ENCODE measurements around the gene DOHH. TPM values are rescaled to one million over a fixed set of nuclear protein-coding genes. Genes with fewer than 3 reads are reported as not detected.
"Not testable (repeated sequence)": the region's sequence is repeated elsewhere in the genome, so short reads cannot be mapped to it uniquely, and the experiment has no call there.

DOHH gene
- total RNA-seq, 1 donor from 2014 or later = 15.8 TPM

DNA sequence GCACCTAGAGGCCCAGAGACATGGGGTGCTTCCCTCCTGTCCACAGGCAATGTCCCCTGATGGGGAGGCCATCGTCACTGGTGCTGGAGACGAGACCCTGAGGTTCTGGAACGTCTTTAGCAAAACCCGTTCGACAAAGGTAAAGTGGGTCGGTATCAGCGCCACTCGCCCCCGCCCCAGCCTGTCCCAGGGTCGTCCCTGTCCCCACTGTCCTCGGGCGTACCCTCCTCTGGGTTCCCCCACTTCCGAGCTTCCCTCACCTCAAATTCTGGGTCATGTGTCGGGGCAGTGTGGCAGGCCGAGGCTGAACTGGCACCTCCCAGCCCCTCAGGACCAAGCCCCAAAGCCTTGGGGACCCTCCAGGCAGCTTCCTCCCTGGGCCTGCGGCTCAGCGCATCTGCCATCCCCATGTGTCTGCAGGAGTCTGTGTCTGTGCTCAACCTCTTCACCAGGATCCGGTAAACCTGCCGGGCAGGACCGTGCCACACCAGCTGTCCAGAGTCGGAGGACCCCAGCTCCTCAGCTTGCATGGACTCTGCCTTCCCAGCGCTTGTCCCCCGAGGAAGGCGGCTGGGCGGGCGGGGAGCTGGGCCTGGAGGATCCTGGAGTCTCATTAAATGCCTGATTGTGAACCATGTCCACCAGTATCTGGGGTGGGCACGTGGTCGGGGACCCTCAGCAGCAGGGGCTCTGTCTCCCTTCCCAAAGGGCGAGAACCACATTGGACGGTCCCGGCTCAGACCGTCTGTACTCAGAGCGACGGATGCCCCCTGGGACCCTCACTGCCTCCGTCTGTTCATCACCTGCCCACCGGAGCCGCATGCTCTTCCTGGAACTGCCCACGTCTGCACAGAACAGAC, 34.1 kb upstream of the DOHH start:
- no peak for DNase-seq

DNA sequence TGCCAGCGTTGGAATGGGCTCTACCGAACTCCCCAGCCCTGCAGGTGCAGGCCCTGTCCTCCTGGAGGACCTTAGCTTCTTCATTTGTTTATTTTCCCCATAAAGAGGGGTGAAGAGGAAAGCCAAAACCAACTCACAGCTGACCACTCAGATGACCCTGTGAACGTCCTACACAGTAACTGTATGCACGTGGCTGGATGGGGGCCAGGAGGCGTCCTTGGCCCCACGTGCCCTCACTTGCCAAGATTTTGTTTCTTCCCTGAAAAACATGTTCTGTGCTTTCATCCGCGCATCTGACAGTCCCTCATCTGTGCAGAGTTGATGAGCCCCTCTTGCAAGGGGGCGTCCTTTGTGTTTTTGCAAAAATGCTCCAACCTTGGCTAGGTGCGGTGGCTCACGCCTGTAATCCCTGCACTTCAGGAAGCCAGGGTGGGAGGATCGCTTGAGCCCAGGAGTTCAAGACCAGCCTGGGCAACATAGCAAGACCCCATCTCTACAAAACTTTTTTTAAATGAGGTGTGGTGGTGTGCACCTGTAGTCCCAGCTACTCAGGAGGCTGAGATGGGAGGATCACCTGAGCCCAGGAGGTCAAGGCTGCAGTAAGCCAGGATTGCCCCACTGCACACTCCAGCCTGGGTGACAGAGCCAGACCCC, 33.2 kb upstream of the DOHH start:
- no peak for DNase-seq

DNA sequence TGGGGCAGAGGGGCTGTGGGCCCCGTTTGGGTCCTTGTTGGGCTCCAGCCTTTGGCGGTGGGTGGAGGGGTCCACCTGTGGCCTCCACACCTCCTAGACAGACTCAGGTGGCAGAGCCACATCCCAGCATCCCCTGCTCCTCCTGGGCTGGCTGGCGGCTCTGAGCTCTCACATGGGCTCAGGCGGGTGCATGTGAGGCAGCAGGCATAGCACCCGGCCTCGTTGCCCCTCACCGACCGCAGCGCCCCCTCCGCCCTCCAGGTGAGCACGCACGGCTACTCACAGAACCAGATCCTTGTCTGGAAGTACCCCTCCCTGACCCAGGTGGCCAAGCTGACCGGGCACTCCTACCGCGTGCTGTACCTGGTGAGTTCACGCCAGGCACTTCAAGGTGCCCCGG, 32.6 kb upstream of the DOHH start:
- no peak for DNase-seq

DNA sequence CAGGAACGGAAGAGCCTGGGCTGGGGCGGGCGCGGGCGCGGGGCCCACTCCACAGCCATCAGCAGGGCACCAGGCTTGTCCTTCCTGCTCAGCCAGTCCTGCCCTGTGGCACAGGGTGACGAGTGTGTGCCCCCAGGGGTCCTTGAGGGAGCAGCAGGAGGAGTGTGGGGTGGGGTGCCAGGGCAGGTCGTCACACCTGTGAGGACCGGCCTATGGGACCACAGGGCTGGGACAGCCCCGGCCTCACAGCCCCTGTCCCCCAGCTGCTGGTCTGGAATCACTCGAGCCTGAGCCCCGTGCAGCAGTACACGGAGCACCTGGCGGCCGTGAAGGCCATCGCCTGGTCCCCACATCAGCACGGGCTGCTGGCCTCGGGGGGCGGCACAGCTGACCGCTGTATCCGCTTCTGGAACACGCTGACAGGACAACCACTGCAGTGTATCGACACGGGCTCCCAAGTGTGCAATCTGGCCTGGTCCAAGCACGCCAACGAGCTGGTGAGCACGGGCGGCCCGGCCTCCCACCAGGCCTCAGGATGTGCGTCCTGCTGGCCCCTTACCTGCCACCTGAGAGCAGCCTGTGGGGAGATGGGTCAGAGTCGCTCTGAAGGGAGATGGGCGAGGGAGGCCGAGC, 31.8 kb upstream of the DOHH start:
- DNase-seq = no peak

DNA sequence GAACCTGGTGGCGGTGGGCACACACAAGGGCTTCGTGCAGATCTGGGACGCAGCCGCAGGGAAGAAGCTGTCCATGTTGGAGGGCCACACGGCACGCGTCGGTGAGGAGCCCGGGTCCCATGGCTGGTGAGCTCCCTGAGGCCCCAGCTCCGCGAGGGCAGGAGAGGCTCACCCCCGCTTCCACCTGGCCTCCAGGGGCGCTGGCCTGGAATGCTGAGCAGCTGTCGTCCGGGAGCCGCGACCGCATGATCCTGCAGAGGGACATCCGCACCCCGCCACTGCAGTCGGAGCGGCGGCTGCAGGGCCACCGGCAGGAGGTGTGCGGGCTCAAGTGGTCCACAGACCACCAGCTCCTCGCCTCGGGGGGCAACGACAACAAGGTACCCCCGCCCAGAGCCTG, 31.2 kb upstream of the DOHH start:
- no peak for DNase-seq

DNA sequence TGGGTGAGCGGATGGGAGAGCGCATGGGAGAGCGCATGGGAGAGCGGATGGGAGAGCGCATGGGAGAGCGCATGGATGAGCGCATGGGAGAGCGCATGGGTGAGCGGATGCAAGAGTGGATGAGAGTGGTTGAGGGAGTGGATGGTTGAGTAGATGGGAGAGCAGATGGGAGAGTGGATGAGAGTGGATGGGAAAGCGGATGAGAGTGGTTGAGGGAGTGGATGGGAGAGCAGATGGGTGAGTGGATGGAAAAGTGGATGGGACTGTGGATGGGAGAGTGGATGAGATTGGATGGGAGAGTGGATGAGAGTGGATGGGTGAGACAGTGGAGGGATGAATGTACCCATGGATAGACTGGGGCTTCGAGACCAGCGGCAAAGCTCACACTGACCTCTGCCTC, 29.9 kb upstream of the DOHH start:
- DNase-seq = no peak

DNA sequence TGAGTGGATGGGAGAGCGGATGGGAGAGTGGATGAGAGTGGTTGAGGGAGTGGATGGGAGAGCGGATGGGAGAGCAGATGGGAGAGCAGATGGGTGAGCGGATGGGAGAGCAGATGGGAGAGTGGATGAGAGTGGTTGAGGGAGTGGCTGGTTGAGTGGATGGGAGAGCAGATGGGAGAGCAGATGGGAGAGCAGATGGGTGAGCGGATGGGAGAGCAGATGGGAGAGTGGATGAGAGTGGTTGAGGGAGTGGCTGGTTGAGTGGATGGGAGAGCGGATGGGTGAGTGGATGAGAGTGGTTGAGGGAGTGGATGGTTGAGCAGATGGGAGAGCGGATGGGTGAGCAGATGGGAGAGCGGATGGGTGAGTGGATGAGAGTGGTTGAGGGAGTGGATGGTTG, 28.8 kb upstream of the DOHH start:
- DNase-seq = not testable (repeated sequence)

DNA sequence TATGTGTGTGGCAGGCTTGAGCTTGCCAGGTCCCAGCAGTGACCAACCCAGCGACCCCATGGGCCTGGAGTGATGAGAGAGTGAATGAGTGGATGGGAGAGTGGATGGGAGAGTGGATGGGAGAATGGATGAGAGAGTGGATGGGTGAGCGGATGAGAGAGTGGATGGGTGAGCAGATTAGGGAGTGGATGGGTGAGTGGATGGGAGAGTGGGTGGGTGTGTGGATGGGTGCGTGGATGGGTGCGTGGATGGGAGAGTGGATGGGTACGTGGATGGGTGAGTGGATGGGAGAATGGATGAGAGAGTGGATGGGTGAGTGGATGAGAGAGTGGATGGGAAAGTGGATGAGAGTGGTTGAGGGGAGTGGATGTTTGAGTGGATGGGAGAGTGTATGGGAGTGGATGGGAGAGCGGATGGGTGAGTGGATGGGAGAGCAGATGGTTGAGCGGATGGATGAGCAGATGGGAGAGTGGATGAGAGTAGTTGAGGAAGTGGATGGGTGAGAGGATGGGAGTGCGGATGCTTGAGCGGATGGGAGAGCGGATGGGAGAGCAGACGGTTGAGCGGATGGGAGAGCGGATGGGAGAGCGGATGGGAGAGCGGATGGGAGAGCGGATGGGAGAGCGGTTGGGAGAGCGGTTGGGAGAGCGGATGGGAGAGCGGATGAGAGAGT, 28.2 kb upstream of the DOHH start:
- no peak for DNase-seq

DNA sequence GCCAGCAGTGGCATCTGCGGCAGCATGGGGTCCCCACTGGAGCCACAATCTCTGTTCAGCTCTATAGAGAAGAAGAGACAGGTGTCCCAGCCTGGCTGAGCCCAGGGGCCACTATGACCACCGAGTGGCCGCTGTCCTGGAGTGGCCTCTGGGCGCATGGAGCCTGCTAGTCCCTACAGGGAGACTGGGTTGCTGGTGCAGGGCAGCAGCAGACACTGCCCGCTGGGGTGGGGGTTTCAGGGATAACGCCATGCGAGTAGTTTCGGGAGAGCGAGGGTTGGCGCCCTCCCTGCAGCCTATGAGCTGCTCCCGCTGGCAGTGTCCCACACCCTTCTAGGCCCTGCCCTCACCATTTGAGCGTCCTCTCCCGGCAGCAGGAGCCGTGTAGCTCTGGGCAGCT, 27.6 kb upstream of the DOHH start:
- no peak for DNase-seq

DNA sequence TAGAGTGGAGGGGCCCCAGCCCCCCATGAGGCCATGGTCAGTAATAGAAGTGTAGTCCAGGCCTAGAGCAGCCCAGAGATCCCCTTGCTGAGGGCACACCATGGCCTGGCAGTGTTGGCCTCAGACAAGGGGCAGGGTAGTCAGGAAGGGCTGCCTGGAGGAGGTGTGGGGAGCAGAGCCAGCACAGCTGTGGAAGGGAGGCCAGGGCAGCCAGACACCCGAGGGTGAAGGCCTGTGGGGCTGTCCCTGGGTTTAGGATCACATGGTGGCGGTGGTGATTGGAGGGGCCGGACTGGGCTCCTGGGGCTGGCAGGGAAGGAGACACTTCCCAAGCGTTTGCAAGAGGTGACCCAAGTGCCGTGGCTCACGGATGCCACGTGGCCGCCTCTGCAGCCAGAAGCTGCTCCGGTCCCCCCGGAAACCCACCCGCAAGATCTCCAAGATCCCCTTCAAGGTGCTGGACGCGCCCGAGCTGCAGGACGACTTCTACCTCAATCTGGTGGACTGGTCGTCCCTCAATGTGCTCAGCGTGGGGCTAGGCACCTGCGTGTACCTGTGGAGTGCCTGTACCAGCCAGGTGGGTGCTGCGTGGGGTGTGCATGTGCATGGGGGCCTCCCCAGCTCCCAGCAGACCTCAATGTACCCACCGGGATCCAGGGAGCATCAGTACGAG, 26.9 kb upstream of the DOHH start:
- DNase-seq = no peak

DNA sequence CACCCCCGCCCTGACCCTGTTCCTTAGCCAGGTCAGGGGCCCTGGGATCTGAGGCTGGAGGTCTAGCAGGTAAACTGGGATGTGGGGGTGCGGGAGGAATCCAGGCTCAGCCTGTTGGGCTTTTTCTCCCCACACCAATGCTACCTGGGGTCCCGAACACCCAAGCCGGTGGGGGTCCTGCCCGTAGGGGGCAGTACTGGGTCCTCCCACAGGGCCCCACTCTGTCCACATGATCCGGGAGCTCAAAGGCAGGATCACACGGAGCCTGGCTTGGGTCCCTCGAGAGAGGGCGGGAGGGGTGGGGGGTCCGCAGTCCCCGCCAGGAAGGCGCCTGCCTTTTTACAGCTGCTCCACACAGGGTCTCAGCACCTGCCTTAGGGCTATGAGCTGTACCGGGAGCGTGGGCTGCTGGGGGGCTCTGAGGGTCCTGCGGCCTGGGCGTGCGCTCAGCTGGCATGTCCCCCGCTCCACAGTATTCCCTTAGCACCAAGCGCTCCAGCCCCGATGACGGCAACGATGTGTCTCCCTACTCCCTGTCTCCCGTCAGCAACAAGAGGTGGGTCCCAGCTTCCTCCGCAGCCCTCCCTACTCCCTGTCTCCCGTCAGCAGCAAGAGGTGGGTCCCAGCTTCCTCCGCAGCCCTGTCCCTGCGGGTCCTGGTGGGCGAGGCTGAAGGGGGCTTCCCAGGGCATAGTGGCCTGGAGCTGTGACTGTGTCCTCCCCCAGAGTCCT, 26.2 kb upstream of the DOHH start:
- no peak for DNase-seq

DNA sequence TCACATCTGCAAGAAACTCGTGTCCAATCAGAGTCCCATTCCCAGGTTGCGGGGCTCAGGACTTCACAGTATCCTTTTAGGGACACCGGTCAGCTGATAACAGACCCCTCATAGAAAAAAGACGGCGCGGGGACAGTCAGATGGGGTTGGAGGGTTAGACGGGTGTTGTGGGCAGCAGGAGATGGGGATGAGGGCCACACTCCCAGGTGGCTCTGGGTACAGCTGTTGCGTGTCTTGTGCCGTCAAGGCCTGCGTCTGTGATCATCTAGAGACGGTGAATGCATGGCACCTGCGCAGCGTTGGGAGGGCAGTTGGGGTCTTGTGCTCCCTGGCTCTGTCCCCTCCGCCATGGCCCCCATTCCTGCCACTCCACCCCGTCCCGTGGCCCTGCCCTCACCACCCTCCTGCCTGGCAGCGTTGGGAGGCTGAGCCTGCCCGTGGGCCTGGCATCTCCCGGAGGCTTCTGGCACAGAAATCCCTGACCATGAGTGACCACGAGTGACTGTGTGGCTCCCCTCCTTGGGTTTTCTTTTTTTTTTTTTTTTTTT, 24.5 kb upstream of the DOHH start:
- no peak for DNase-seq

DNA sequence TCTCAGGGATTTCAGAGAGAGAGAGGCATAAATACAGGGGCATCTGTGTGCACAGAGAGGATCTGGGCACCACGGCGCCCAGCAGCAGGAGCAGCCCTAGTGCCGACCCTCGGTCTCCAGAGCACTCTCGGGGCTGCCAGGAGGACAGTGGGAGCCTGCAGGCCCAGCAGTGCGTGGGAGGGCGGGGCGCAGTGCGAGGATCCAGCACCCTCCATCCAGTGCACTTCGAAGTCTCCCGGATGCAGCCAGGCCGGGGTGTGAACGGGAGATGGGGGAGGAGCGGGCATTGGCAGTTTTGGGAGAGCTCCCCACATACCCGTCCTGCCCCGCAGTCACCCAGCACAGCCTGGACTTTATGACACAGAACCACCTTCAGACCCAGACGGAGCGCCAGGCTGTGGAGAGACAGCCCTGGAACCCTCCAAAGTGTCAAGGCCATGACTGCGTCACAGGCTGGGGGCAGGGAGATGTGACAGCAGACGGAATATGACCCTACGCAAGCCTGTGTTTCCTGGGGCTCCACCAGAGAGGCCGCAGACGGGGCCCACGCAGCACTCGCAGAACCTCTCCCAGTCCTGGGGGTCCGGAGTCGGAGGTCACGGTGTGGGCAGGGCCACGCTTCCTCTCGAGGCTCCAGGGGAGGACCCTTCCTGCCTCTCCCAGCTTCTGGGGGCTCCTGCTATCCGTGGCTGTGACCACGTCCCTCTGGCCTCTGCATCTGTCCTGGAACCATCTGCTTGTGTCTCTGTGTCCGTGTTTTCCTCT, 23.8 kb upstream of the DOHH start:
- DNase-seq = no peak

DNA sequence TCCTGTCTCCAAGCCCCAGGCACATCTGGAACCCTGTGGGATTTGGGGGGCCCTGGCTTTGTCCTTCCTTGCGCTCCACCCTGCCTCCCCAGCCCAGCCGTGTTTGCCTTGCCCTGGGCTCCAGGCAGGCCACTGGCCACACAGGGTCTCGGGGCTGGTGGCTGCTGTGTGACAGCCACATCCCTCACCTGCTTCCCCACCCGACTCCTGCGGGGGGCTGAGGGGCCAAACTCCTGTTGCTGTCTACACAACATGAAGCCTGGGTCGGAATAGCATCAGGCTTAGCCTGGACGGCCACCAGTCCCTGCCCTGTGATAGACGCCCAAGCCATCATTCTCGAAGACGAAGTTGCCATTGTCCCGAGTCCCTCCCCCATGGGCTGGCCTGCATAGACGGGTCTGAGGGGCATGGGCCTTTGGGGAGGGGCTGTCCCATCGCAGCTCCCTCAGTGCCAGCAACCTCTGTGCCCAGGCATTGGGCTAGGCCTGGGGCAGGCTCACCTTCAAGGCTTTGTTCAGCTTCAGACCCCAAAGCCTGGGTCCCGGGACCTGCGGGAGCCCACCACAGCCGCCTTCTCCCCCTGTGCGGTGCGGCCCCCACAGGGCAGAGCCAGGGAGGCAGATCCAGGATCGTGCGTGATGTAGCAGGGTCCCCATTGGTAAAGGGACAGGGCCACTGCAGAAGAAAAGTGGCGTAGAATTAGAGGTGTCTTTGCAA, 23.0 kb upstream of the DOHH start:
- DNase-seq = no peak

DNA sequence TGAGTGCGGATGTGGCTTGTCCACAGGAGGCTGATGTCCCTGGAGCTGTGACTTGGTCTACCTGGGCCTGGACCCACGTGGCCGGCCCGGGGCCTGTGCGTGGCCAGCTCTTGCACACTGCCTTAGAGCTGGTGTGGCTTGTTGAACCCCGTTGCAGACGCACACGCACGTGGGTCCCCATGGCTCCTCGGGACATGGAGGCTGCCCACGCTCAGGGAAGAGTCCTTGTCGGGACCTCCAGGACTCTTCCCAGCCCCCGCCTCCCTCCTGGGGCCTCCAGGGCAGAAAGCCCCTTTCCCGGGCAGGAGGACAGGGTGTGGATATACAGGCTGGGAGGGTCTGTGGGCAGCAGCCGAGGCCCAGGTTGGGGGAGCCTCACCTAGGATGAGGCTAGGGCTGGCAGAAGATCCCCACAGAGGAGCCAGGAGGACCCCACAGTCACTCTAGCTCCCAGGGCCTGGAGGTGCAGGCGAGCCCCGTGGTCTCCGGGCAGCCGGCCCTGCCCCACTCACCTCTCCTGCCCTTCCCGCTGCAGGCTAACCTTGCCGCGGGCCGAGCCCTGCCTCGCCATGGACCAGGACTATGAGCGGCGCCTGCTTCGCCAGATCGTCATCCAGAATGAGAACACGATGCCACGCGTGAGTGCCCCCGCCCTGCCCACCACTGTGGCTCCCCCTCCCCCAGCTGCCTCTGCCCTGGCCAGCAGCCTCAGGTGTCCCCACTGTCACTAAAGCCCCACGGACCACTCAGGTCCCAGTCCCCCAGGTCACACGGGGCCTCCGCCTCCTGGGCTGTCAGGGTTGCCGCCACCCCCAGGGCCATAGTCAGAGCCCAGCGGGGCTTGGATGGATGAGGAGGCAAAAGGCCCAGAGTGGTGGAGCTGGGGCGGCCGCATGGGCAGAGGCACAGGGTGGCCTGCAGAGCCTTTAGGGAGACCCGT, 22.2 kb upstream of the DOHH start:
- no peak for DNase-seq

DNA sequence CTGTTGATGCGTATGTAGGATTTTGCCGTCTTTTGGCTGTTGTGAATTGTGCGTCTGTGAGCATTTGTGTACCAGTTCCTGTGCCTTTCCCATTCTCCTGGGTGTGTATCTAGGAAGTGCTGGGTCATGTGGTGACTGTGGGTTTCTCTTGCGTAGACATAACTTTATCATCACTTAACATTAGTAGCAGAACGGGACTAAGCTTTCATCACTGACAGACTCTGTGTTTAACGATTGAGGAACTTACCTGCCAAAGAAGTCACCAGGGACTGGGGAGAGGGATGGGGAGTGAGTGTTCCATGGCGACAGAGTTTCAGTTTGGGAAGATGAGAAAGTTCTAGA, 20.6 kb upstream of the DOHH start:
- DNase-seq = no peak

DNA sequence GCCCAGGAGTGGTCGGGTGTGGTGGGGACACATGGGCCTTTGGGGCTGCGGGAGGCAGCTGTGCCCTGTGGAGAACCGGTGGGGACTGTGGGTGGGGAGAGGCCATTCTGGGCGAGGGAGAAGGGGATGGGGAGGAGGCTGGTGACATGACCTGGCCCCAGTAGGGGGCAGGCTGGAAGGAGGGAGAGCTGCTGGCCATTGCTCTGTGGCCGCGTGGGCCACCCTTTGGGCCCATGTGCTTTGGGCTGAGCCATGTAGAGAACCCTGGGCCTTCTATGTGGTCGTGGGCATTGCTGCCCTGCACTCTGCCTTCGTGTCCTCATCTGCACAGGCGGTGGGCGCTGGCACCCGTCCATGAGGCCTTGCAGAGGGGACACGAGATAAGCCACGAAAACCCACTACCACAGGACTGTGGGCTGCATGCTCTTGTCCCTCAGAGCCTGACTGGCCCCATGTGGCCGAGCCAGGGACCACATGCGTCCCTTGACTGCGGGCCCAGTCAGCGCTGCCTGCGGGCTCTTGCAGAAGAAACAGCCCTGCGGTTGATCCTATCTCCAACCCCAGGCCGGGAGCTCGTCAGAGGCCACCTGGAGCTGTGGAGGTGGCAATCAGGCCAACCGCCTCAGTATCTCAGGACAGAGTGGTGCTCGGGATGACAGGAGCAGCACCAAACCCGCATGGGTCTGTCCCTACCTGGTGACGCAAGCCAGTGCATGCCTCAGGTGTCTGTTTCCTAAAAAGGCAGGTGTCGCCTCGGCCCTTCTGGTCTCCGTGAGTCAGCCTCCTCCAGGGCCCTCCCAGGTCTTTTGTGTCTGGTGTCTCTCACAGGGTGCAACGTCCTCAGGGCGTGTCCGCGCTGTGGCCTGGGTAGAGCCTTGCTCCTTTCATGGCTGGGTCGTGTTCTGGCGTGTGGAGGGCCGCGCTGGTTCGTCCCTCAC, 20.0 kb upstream of the DOHH start:
- DNase-seq = peak; percentile 58

DNA sequence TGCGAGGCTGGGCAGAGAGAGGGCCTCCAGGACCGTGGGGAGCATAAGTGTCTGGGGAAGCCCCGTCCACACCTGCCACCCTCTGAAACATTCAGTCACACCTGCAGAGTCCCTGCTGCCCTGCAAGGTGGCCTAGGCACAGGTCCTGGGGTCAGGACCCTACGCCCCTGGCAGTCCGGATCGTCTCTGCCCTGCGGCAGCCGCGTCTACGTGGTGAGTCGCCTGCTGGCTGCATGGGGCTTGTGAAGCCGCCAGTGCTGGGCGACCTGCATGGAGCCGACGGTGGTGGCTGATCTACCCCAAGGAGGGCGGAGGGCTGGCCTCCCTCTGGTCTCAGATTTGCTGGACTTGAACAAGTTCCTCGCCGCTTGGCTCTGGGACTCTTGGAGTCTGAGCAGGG, 18.7 kb upstream of the DOHH start:
- no peak for DNase-seq

Data from tongue (tissue), 2 donors.